ENCODE results near the gene ZBTB7C. TPM values are rescaled to one million over a fixed set of nuclear protein-coding genes. Genes with fewer than 3 reads are reported as not detected.

Gene ZBTB7C
- total RNA-seq, 1 experiment from 2014 or later: not detected

DNA sequence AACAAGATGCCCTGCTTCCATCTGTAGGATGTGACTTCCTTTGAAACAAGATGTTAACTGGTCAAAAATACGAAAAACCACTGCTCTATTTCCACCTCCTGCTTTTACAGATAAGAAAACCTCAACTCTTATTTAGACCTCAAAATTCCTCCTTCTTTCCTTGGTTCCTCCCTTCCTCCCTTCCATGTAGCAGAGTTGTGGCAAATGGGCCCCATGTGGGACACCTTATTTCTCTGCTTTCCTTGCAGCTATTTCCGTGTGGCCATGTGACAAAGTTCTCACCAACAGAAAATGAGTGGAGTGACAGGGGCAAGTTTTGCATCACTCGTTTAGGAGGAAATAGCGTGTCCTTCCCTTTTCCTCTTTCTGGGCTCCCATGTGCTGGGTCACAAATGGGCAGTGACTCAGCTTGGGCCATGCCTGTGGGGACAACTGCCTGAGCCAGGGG, 409.4 kb downstream of the ZBTB7C start:
- no peaks in the 10 kb centered on the region for H3K9me3 Mint-ChIP-seq (ENCODE audit: low read depth, unreplicated experiment)
- CTCF ChIA-PET: no interaction called here
- TF ChIP-seq, protein P1, sequence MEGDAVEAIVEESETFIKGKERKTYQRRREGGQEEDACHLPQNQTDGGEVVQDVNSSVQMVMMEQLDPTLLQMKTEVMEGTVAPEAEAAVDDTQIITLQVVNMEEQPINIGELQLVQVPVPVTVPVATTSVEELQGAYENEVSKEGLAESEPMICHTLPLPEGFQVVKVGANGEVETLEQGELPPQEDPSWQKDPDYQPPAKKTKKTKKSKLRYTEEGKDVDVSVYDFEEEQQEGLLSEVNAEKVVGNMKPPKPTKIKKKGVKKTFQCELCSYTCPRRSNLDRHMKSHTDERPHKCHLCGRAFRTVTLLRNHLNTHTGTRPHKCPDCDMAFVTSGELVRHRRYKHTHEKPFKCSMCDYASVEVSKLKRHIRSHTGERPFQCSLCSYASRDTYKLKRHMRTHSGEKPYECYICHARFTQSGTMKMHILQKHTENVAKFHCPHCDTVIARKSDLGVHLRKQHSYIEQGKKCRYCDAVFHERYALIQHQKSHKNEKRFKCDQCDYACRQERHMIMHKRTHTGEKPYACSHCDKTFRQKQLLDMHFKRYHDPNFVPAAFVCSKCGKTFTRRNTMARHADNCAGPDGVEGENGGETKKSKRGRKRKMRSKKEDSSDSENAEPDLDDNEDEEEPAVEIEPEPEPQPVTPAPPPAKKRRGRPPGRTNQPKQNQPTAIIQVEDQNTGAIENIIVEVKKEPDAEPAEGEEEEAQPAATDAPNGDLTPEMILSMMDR (IDR thresholded peaks at IDR 0.05; ENCODE audit: unreplicated experiment): no peak
- peaks cover 23% of the 10 kb centered on the region for H3K4me1 Mint-ChIP-seq (ENCODE audit: low read depth, unreplicated experiment)
- no peak for DNase-seq
- H3K27me3 Mint-ChIP-seq (ENCODE audit: unreplicated experiment): no peaks in the 10 kb centered on the region
- H3K4me3 Mint-ChIP-seq (ENCODE audit: low read depth, unreplicated experiment): no peak overlapping the region
- no TSS peak for BruUV-seq (replicated peaks)
- H3K36me3 Mint-ChIP-seq (ENCODE audit: insufficient read depth, unreplicated experiment): peaks cover 10% of the 10 kb centered on the region
- intact Hi-C loops (cut with micrococcal nuclease; ENCODE audit: unreplicated experiment): loop anchor here (5.0 kb wide), 2 partner anchors 68 to 118 kb away; partner anchors contain the start of gene SMAD2
- no peak overlapping the region for H3K27ac Mint-ChIP-seq (ENCODE audit: unreplicated experiment)

DNA sequence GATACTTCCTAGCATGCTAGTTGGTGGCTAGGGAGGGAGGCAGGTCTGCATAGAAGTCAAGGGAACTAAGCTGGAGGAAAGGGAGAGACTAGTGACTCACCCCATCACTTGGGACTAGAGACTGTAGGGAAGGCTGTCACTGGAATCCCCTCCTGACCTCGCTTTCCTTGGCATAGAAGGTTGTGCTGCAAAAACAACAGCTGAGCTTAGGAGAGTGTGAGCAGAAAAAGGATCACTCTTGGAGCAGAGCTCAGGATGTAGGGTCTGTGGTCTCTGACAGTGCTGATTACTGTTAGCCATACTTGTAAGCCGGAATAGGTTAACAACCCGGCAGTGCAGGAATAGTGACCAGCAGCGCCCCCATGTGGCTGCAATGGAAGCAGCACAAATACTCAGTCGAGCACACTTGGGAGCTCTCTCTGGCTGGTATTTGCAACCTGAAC, 411.8 kb downstream of the ZBTB7C start:
- CTCF ChIA-PET: interaction anchor here (0.6 to 1.4 kb wide), 5 partner anchors 24 to 1443 kb away, joined by 3 to 5 read pairs (median 4); no protein-coding TSS in a partner anchor
- peak; percentile 35 for DNase-seq
- Mint-ChIP-seq H3K36me3 (ENCODE audit: insufficient read depth, unreplicated experiment) (no peaks in the 10 kb centered on the region), H3K27ac (ENCODE audit: unreplicated experiment) (no peak overlapping the region), H3K9me3 (ENCODE audit: low read depth, unreplicated experiment) (no peaks in the 10 kb centered on the region), H3K27me3 (ENCODE audit: unreplicated experiment) (no peaks in the 10 kb centered on the region), H3K4me1 (ENCODE audit: low read depth, unreplicated experiment) (peaks cover 2% of the 10 kb centered on the region), H3K4me3 (ENCODE audit: low read depth, unreplicated experiment) (no peak overlapping the region)
- BruUV-seq (replicated peaks): no TSS peak
- TF ChIP-seq, protein P1 (IDR thresholded peaks at IDR 0.05; ENCODE audit: unreplicated experiment): peak; percentile 53
- intact Hi-C loops (cut with micrococcal nuclease; ENCODE audit: unreplicated experiment): no loop called here

DNA sequence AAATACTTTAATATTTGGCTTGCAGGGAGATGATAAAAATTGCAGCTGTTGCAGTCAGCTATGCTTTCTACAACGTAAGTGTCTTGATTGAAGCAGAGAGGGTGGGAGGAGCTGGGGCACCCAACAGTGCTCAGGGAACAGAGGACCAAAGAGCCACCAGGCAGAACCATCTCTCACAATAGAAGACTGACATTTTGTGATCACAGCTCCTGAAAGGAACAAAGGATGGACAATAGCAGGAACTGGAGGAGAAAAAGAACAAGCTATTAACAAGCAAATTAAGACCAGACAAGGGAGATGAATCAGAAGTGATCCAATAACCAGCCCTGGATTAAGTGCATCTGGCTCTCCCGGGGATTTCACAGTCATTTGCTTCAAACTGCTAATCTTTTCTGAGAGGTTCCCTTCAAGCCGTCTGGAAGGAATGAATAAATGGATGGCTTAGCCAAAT, 413.1 kb downstream of the ZBTB7C start:
- Mint-ChIP-seq H3K36me3 (ENCODE audit: insufficient read depth, unreplicated experiment) (no peaks in the 10 kb centered on the region), H3K4me3 (ENCODE audit: low read depth, unreplicated experiment) (no peak overlapping the region), H3K9me3 (ENCODE audit: low read depth, unreplicated experiment) (no peaks in the 10 kb centered on the region), H3K27ac (ENCODE audit: unreplicated experiment) (no peak overlapping the region), H3K27me3 (ENCODE audit: unreplicated experiment) (peaks cover 11% of the 10 kb centered on the region), H3K4me1 (ENCODE audit: low read depth, unreplicated experiment) (no peaks in the 10 kb centered on the region)
- DNase-seq: no peak
- intact Hi-C loops (cut with micrococcal nuclease; ENCODE audit: unreplicated experiment): no loop called here
- CTCF ChIA-PET: interaction anchor here (1.4 kb wide), 1 partner anchor 23 kb away, joined by 5 read pairs; no protein-coding TSS in a partner anchor
- no TSS peak for BruUV-seq (replicated peaks)
- TF ChIP-seq, protein P1 (IDR thresholded peaks at IDR 0.05; ENCODE audit: unreplicated experiment): no peak

DNA sequence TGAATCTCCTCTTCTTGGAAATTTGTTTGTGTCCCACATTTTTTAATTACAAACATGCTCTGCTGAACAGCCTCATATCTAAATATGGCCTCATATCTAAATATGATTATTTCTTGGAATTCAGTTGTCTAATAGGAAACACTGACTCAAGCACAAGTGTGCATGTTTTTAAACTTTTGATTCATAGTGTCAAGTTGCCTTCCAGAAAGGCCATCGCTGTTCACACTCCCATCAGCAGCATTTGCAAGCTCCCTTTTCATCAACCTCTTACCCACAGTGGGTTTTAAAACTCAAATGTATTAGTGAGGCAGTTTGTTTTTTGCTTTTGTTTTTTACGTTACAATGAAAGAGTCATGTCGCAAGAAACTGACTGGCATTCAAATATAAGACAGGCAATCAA, 413.5 kb downstream of the ZBTB7C start:
- TF ChIP-seq, protein P1 (IDR thresholded peaks at IDR 0.05; ENCODE audit: unreplicated experiment): no peak
- no peak overlapping the region for H3K4me3 Mint-ChIP-seq (ENCODE audit: low read depth, unreplicated experiment)
- no peaks in the 10 kb centered on the region for H3K9me3 Mint-ChIP-seq (ENCODE audit: low read depth, unreplicated experiment)
- CTCF ChIA-PET: no interaction called here
- no peak for DNase-seq
- intact Hi-C loops (cut with micrococcal nuclease; ENCODE audit: unreplicated experiment): no loop called here
- no peak overlapping the region for H3K27ac Mint-ChIP-seq (ENCODE audit: unreplicated experiment)
- H3K27me3 Mint-ChIP-seq (ENCODE audit: unreplicated experiment): peaks cover 16% of the 10 kb centered on the region
- no peaks in the 10 kb centered on the region for H3K4me1 Mint-ChIP-seq (ENCODE audit: low read depth, unreplicated experiment)
- no TSS peak for BruUV-seq (replicated peaks)
- no peaks in the 10 kb centered on the region for H3K36me3 Mint-ChIP-seq (ENCODE audit: insufficient read depth, unreplicated experiment)

Measured in Calu3 (cell line).